Stromal cell of bone marrow (primary cell): ENCODE data around the gene NEURL4.
A peak's percentile ranks its signal among the peaks of the same experiment; 100 is the strongest.

Experiments
- DNase-seq: peaks from one replicate; pipeline ENCODE4 v3.0.0-alpha.2; 2012; ENCODE audit warnings: low read depth

NEURL4 gene

GRCh38 chr17:7304179-7304578 lies 25.0 kb downstream of the NEURL4 start:
- no peak for DNase-seq

GRCh38 chr17:7296189-7296861 lies 32.8 kb downstream of the NEURL4 start:
- DNase-seq = peak; percentile 38

- no peak for DNase-seq
Measured at GRCh38 chr17:7295230-7296180, 33.6 kb downstream of the NEURL4 start.

GRCh38 chr17:7294614-7295153 lies 34.5 kb downstream of the NEURL4 start, which contains the start of gene YBX2:
Gene YBX2 (minus strand): TSS chr17:7294639. CDS start chr17:7294500, 139 bp downstream.
- no peak for DNase-seq

- no peak for DNase-seq
Measured at GRCh38 chr17:7293816-7294613, 35.1 kb downstream of the NEURL4 start.

- no peak for DNase-seq
Measured at GRCh38 chr17:7293159-7293558, 36.0 kb downstream of the NEURL4 start.

GRCh38 chr17:7292729-7293128 lies 36.4 kb downstream of the NEURL4 start:
- DNase-seq = no peak

GRCh38 chr17:7292194-7292593 lies 36.9 kb downstream of the NEURL4 start:
- DNase-seq = no peak

GRCh38 chr17:7290685-7291084 lies 38.5 kb downstream of the NEURL4 start:
- DNase-seq = no peak

GRCh38 chr17:7290166-7290565 lies 39.0 kb downstream of the NEURL4 start:
- no peak for DNase-seq

GRCh38 chr17:7289256-7290032 lies 39.7 kb downstream of the NEURL4 start:
- no peak for DNase-seq

GRCh38 chr17:7285679-7286078 lies 43.5 kb downstream of the NEURL4 start:
- no peak for DNase-seq

GRCh38 chr17:7284911-7285310 lies 44.2 kb downstream of the NEURL4 start:
- no peak for DNase-seq

- no peak for DNase-seq
Measured at GRCh38 chr17:7283471-7284216, 45.5 kb downstream of the NEURL4 start.

GRCh38 chr17:7282752-7283321 lies 46.3 kb downstream of the NEURL4 start:
- DNase-seq = no peak

GRCh38 chr17:7281953-7282751 lies 47.0 kb downstream of the NEURL4 start:
- no peak for DNase-seq

GRCh38 chr17:7281074-7281952 lies 47.8 kb downstream of the NEURL4 start, which contains the start of gene SLC2A4:
Gene SLC2A4 (plus strand): TSS chr17:7281718. CDS start chr17:7281935, 217 bp downstream.
- peak; percentile 82 for DNase-seq

- DNase-seq = peak; percentile 42
Measured at GRCh38 chr17:7280519-7281073, 48.5 kb downstream of the NEURL4 start.
